Stomach (tissue), 9 donors: Measurements from ENCODE around the gene EFCAB13. TPM values are rescaled to one million over a fixed set of nuclear protein-coding genes. Genes with fewer than 3 reads are reported as not detected.

Experiments
- DNase-seq, 2 donors: peaks; one replicate each; pipeline versions ENCODE4 v3.0.0 to v3.0.0-alpha.2; 2013 to 2019
- H3K27ac ChIP-seq, 5 donors: fragments of 200-600 bp in 4 of 5; sonication (generic) in 4 of 5; one replicate each; pipeline ENCODE4 v1.5.1; 2013 to 2019; ENCODE audit warnings: mild to moderate bottlenecking in 1 of 5, moderate library complexity in 1 of 5
- H3K27me3 ChIP-seq, 3 donors: fragments of 200-600 bp; sonication (generic); one replicate each; pipeline ENCODE4 v1.5.1; 2017 to 2019; ENCODE audit warnings: mixed run types in 1 of 3
- H3K36me3 ChIP-seq, 4 donors: fragments of 200-600 bp; sonication (generic); 1 replicate in 3 of 4; 2 replicates in 1 of 4; pipeline ENCODE4 v1.5.1; 2016 to 2019
- H3K4me1 ChIP-seq, 4 donors: fragments of 200-600 bp; sonication (generic); one replicate each; pipeline ENCODE4 v1.5.1; 2016 to 2019
- H3K4me3 ChIP-seq, 4 donors: fragments of 200-600 bp; sonication (generic) in 3 of 4; one replicate each; pipeline ENCODE4 v1.5.1; 2016 to 2019; ENCODE audit warnings: mild to moderate bottlenecking in 1 of 4
- H3K9me3 ChIP-seq, 4 donors: fragments of 200-600 bp; sonication (generic); one replicate each; pipeline ENCODE4 v1.5.1; 2016 to 2019
- CTCF ChIP-seq, 7 experiments: fragments of 450-650 bp in 4 of 7; fragments of 200-600 bp in 3 of 7; sonication (generic) in 3 of 7; IDR thresholded peaks; one replicate each; pipeline ENCODE4 v1.5.1; 2016 to 2019; ENCODE audit warnings: antibody characterized with exemption in 7 of 7, control low read depth in 2 of 7, mild to moderate bottlenecking in 1 of 7
- EP300 ChIP-seq: sonication (generic); formaldehyde crosslinking; IDR thresholded peaks from one replicate; pipeline ENCODE4 v1.6.1; 2017; ENCODE audit warnings: antibody characterized with exemption
- POLR2A ChIP-seq, 4 donors: fragments of 450-650 bp; IDR thresholded peaks; one replicate each; pipeline ENCODE4 v1.6.1; 2016; ENCODE audit warnings: antibody characterized with exemption in 4 of 4, control low read depth in 2 of 4, mild to moderate bottlenecking in 1 of 4, moderate library complexity in 1 of 4
- POLR2AphosphoS5 ChIP-seq, 3 donors: sonication (generic); formaldehyde crosslinking; IDR thresholded peaks; one replicate each; pipeline ENCODE4 v1.6.1; 2016; ENCODE audit warnings: antibody characterized with exemption in 3 of 3
- WGBS, 5 donors: extraction: QIAGEN DNeasy Blood & Tissue Kit in 3 of 5; methylation state at CpG; one replicate each; pipeline versions ENCODE4 v1.1.5 to v1.1.7; 2013 to 2018; 5-methylcytosine and 5-hydroxymethylcytosine counted together
- intact Hi-C: fragments of 100-400 bp; cut with DNase I; formaldehyde crosslinking; loops from one replicate; pipeline ENCODE4 v1.15.1; 2023; ENCODE audit warnings: low total_unique reads
- polyA plus RNA-seq, 3 donors: library from polyadenylated mRNA; stranded (reverse); fragments of 200-250 nt; gene quantifications; one replicate each; pipeline ENCODE4 v1.2.3, GENCODE V29; 2013
- total RNA-seq, 5 donors: library from RNA; depleted of rRNA; stranded (reverse); fragments of >200 nt; gene quantifications; one replicate each; pipeline versions ENCODE4 v1.1.0 to v1.2.3, GENCODE V29; 2014 to 2016
- donor health status: healthy with polysubstance abuse.
- donor health status: Bipolar disorder and iron deficiency.
- donor health status: healthy.

The EFCAB13 gene
- total and polyA plus RNA-seq, 8 donors: 0.29 to 27.0 (median 4.6) TPM

GRCh38 chr17:47276444-47276843, 47.3 kb upstream of the EFCAB13 start:
- DNase-seq: peak in 1 of 2 donors; percentile 26
- Histone ChIP-seq H3K4me3 (no peak overlapping the region), H3K27ac (peak overlapping the region; percentile 16 to 89 (median 82)), H3K4me1 (peaks cover 47 to 68% (median 58%) of the 10 kb centered on the region in 4 donors), H3K9me3 (no peaks in the 10 kb centered on the region), H3K36me3 (no peaks in the 10 kb centered on the region), H3K27me3 (no peaks in the 10 kb centered on the region)
- intact Hi-C loops: no loop called here
- 61 to 75% (median 69%) methylated on average over 3 of the region's 3 CpGs for whole genome bisulfite sequencing, 5 donors
- TF ChIP-seq CTCF (IDR thresholded peaks at IDR 0.05): no peak
- no peak for TF ChIP-seq POLR2A (IDR thresholded peaks at IDR 0.05)
- no peak for TF ChIP-seq POLR2AphosphoS5 (IDR thresholded peaks at IDR 0.05)
- no peak for TF ChIP-seq EP300

- peak; percentile 64 to 89 for DNase-seq
- TF ChIP-seq EP300 (no peak), POLR2A (IDR thresholded peaks at IDR 0.05) (no peak), POLR2AphosphoS5 (IDR thresholded peaks at IDR 0.05) (no peak), CTCF (IDR thresholded peaks at IDR 0.05) (no peak)
- Histone ChIP-seq H3K4me3 (no peak overlapping the region), H3K27ac (peak overlapping the region; percentile 16 to 89 (median 82)), H3K4me1 (peaks cover 47 to 68% (median 58%) of the 10 kb centered on the region in 4 donors), H3K36me3 (no peaks in the 10 kb centered on the region), H3K9me3 (no peaks in the 10 kb centered on the region), H3K27me3 (no peaks in the 10 kb centered on the region)
- intact Hi-C loops: no loop called here
- WGBS, 5 donors: 25 to 38% (median 28%) methylated on average over 10 of the region's 10 CpGs
Measured at GRCh38 chr17:47276868-47277267, 46.9 kb upstream of the EFCAB13 start.

- Histone ChIP-seq H3K9me3 (no peaks in the 10 kb centered on the region), H3K27me3 (no peaks in the 10 kb centered on the region), H3K4me3 (no peak overlapping the region), H3K4me1 (peaks cover 47 to 68% (median 58%) of the 10 kb centered on the region in 4 donors), H3K36me3 (no peaks in the 10 kb centered on the region), H3K27ac (peak overlapping the region in 4 of 5 donors; percentile 76 to 89 (median 83))
- WGBS, 5 donors: 76 to 100% (median 91%) methylated on average over 1 of the region's 1 CpG
- TF ChIP-seq POLR2AphosphoS5 (IDR thresholded peaks at IDR 0.05) (no peak), CTCF (IDR thresholded peaks at IDR 0.05) (no peak), POLR2A (IDR thresholded peaks at IDR 0.05) (no peak), EP300 (no peak)
- intact Hi-C loops: no loop called here
- no peak for DNase-seq
Measured at GRCh38 chr17:47277921-47278320, 45.8 kb upstream of the EFCAB13 start.

DNA sequence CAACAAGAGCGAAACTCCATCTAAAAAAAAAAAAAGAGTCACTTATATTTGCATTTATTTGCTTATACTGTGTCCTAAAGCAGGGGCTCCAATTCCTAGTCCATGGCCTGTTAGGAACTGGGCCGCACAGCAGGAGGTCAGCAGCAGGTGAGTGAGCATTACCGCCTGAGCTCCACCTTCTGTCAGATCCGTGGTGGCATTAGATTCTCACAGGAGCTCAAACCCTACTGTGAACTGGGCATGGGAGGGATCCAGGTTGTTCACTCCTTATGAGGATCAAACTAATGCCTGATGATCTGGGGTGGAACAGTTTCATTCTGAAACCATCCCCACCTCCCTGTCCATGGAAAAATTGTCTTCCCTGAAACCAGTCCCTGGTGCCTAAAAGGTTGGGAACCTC, 45.2 kb upstream of the EFCAB13 start:
- Histone ChIP-seq H3K9me3 (no peaks in the 10 kb centered on the region), H3K4me3 (no peak overlapping the region), H3K4me1 (peaks cover 47 to 68% (median 58%) of the 10 kb centered on the region in 4 donors), H3K27ac (peak overlapping the region; percentile 36 to 89 (median 77)), H3K36me3 (no peaks in the 10 kb centered on the region), H3K27me3 (no peaks in the 10 kb centered on the region)
- 78 to 92% (median 85%) methylated on average over 4 of the region's 4 CpGs for WGBS, 5 donors
- no peak for DNase-seq
- TF ChIP-seq CTCF (IDR thresholded peaks at IDR 0.05) (no peak), POLR2A (IDR thresholded peaks at IDR 0.05) (no peak), POLR2AphosphoS5 (IDR thresholded peaks at IDR 0.05) (no peak)
- intact Hi-C loops: no loop called here
